Activated gamma-delta T cell (primary cell): ENCODE data around the gene AKAP4.

Experiments used
- DNase-seq: peaks from one replicate; lab custom pipeline; 2025; lab: John Stamatoyannopoulos, UW
- total RNA-seq, 2 donors: gene quantifications; one replicate each; lab custom pipeline; 2026; lab: John Stamatoyannopoulos, UW

Gene AKAP4, protein sequence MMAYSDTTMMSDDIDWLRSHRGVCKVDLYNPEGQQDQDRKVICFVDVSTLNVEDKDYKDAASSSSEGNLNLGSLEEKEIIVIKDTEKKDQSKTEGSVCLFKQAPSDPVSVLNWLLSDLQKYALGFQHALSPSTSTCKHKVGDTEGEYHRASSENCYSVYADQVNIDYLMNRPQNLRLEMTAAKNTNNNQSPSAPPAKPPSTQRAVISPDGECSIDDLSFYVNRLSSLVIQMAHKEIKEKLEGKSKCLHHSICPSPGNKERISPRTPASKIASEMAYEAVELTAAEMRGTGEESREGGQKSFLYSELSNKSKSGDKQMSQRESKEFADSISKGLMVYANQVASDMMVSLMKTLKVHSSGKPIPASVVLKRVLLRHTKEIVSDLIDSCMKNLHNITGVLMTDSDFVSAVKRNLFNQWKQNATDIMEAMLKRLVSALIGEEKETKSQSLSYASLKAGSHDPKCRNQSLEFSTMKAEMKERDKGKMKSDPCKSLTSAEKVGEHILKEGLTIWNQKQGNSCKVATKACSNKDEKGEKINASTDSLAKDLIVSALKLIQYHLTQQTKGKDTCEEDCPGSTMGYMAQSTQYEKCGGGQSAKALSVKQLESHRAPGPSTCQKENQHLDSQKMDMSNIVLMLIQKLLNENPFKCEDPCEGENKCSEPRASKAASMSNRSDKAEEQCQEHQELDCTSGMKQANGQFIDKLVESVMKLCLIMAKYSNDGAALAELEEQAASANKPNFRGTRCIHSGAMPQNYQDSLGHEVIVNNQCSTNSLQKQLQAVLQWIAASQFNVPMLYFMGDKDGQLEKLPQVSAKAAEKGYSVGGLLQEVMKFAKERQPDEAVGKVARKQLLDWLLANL
- 0.04 to 0.05 reads per million in 2 donors for total RNA-seq

DNA sequence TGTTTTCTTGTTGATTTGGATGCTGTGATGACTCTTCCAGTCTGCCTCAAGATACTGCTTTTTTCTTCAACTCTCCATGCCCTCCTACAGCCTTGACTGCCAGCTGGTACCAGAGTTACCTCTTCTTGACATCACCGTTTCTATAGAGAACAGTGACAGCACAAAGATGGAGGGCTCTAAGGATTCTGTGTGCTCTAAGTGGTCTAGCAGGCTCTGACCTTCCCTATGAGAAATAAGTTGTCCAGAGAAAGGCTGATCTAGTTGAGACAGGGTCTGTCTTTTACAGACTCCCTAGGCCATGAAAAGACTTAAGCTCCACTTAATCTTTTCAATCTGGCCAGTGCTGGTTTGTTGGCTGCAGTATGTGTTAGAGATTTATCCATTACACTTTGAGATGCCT is at the start of gene AKAP4:
Gene AKAP4 (minus strand): TSS at position 101 of the 400 bp plus-strand sequence. CDS start 118 bp downstream, outside the sequence.
- DNase-seq, result no peak

DNA sequence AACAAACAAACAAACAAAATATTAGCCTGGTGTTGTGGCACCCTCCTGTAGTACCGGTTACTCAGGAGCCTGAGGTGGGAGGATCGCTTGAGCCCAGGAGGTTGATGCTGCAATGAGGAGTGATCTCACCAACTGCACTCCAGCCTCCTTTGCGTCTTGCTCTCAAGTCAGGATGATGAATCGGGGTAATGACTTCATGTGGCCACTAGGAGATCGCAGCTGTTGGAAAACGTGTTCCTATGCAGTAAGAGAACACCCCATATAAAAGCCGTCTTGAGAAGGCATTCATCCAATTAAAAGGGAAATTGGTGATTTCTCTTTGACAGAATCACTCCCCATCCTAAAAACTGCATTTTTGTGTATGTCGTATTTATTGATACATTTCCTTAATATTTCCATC is 10.7 kb upstream of the AKAP4 start:
- no peak for DNase-seq

DNA sequence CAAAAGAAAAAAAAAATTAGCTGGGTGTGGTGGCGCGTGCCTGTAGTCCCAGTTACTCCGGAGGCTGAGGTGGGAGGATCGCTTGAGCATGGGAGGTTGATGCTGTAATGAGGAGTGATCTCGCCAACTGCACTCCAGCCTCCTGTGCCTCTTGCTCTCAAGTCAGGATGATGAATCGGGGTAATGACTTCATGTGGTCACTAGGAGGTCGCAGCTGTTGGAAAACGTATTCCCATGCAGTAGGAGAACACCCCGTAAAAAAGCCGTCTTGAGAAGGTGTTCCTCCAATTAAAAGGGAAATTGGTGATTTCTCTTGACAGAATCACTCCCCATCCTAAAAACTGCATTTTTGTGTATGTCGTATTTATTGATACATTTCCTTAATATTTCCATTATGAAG is 5.9 kb upstream of the AKAP4 start:
- DNase-seq, result no peak

DNA sequence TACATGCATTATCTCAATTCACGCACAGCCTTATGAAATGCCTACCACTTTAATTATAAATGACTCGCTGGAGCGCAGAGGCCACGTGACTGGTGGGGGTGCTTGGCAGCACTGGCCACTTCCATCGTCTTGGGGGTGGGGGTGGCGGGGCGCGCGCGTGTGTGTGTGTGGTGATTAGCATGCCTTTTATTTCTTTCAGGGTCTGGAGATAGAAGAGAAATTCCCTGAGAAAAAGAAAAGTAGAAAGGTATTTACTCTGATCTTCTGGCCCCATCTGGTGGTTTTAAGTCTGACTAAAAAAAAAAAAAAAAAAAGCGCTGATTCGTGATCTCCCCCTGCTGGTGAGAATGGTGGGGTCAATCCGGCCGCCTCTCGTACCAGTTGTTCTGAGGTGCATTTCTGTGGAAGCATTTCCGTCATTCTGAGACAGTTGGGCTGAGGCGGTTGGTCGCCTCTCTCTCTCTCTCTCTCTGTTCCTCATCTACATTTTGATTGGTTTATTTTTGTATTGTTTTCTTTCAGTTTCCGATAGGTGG is 3.6 kb upstream of the AKAP4 start, which contains the start of gene CCNB3:
Gene CCNB3 (plus strand): TSS at position 402 of the 536 bp plus-strand sequence. CDS start 80,399 bp downstream, outside the sequence.
- peak; percentile 31 for DNase-seq

DNA sequence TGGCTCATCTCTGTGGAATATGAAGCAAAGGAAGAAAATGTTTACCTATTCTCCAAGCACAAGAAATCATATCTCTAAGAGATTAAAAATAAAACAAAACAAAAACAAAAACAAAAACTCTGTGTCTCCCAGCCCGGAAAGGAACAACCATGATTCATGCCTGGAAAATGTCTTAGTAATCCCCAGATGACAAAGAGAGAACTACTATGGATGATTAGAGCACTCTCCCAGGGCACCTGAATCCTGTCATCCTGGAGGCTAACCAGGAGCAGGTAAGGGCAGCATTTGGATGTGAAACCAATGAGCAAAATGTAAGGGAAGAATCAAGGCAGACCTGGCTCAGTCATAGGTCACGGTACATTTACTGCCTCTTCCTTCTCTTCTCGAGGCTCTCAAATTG is 1.7 kb upstream of the AKAP4 start:
- DNase-seq, result no peak

DNA sequence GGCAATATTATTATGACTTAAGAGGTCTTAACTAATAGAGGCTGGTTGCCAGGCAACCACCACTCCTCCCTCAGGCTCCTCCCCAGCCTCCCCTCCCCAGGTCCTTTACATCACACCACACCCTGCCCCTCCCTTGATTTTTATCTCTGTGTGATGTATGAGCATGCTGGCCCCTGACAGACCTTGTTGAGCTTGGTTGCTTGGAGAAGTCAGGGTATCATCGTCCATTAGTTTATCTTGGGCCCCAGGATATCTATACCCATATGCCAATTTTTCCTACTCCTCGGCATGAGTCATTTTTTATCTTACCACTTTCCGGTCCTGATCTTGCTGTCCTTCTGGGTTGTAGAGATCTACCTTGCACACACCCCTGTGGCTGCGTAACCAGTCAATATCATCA is 2.5 kb downstream of the AKAP4 start:
- DNase-seq, result no peak

DNA sequence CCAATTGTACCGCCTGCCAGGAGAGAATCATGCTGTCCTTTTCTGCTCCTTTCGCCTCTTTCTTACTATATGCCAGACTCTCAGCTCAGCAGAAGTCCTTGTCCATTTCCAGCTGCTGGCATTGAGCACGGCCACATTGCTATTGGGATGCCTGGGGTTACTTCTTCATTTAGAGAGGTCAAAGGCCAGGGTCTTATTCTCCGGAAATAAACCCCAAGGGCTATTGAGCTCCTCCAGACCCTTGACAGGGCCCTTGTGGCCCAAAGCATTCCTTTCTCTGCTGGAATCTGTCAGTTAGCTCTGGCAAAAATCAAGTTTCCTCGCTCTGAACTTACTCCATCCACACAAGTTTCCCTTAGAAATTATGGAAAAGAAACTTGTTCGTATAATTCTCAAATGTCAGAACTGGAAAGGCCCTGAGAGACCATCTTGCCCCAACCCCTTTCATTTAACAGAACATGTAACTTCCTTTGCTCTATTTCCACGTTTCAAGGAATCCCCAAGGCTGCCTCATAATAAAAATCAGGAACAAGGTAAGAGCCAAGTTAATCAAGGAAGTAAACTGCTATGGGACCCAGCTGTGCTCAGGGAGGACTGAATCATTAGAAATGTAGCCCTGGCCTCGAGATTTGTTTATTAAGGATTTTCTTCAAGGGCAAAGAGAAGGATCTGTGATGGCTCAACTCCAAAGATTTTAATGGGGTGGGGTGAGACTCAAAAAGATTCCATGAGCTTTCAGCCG is 11.8 kb downstream of the AKAP4 start:
- no peak for DNase-seq

DNA sequence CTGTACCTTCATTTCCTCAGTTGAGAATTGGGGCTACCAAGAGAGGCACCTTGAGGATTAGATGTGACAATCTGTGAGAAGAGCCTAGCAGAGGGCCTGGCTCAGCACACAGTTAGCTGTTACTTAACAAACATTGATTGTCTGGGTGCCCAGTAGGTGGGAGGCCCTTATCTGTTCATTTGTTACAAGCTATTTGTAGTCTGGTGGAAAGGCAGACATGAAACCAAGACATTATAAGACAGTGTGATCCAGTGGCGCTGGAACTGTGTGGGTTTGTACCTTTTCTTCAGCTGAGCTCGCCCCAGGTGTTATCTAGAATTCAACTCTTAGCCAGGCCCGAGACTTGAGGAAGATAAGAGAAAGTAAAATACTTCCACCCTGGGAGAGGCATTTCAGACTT is 16.9 kb downstream of the AKAP4 start:
- no peak for DNase-seq

DNA sequence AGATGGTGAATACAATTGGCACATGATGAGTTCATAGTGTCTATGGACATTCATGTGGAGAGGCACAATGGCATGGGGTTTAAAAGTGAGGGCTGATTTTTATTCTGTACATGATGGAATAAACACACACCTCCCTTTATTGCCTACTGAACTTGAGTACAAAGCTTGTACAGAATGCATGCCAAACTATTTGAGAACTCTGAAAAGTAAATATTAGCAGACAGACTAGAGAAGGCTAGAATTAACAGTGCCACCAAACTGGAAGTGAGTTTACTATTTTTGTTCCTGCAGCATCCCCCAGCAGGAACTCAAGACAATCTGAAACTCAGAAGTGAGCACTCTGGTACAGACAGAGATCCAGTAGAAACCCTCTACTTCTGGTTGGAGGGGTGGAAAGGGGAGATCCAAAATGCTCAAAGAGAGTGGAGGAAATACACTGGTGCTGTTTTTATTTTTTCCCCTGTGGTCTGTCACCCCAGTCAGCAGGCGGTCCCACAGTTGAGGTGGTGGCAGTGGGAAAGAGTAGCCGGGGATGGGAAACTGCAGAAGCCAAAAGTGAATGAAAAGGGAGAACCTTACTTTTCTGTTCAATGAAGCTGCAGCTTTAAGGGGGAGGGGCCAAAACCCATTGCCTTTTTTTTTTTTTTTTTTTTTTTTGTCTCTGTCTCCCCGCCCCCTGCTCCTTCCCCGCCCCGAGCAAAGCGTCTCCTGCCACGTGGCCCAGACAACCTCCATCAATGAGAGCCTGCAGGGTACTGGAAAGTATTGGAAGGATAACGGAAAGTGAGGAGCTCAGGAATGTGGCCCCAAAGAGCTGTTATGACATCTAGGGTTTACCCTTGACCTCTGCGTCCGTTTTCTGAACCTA is 20.5 kb downstream of the AKAP4 start:
- no peak for DNase-seq

DNA sequence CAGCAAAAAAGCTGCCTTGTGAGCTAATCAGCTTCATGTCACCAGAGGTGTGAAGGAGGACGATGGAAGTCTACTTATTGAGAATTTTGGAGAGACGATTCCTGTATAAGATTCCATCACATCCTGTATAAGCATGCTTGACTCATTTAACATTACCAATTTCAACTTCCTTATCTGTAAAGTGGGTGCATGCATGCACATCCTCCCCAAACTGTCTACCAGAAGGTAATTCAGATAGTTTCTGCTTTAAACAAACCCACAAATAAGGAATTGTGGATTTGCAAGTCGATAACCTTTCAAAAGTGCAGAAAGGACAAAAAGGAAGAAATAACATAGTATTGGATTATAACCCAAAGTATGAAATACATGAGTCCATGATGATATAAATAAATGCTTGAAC is 31.1 kb downstream of the AKAP4 start:
- no peak for DNase-seq

DNA sequence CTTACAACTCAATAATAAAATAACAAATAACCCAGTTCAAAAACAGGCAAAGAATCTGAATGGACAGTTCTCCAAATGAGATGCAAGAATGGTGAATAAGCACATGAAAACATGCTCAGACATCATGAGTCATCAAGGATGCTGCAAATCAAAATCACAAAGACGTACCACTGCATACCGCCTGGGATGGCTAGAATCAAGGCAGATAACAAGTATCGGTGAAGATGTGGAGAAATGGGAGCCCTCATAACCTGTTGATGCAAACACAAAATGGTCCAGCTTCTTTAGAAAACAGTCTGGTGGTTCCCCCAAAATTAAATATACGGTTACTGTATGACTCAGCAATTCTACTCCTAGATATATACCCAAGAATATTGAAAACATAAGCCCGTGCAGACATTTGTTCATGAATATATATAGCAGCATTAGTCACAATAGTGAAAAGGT is 32.5 kb downstream of the AKAP4 start:
- DNase-seq, result no peak

DNA sequence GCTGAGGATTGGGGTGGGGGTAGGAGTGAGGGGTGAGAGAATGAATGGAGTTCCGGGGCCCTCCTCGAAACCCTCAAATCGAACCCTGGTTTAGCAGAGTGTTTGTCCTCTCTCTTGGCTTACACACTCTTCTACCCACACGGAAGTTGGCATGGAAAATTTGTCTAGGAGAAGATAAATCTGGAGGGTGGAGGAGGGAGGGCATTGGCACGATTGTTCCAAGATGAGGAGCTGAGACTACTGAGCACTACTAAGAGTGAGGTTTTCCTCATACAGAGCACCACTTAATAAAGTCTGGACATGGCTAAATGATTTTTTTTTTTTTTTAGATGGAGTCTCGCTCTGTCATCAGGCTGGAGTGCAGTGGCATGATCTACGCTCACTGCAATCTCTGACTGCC is 33.4 kb downstream of the AKAP4 start:
- no peak for DNase-seq

DNA sequence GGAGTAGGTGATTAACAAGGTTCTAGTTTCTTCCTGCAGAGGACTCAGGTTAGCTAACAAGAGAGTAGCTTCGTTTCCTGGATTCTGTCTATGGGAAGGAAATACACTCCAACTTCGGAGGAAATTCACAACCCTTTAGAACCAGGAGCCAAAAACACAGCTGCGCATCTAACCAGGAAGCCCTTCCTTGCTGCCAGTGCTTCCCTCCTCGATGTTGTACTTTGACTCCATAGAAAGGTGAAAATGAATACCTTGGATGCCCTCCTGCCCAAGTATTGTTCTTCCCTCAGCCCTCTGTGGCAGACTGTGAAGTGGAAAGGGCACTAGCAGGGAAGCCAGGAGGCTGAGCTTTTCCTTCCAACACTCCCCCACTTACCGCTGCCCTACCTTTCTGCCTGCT is 35.1 kb downstream of the AKAP4 start:
- DNase-seq, result no peak

DNA sequence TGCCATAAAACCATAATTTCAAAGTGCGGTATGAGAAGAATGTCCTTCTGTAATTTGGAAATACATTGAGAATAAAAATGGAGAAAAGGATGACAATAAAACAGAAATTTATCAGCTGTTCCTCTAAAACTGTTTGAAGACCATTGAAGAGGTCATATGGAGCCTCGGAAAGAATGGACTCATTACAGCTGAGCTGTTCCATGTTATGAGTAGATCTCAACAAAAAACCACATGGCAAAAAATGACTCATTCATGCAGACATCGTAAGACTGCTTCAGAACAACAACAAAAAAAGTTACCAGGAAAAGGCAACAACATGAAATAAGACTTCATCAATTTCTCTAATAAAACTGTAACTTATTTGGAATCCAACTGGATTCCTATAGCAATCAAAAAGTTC is 39.7 kb downstream of the AKAP4 start:
- no peak for DNase-seq

DNA sequence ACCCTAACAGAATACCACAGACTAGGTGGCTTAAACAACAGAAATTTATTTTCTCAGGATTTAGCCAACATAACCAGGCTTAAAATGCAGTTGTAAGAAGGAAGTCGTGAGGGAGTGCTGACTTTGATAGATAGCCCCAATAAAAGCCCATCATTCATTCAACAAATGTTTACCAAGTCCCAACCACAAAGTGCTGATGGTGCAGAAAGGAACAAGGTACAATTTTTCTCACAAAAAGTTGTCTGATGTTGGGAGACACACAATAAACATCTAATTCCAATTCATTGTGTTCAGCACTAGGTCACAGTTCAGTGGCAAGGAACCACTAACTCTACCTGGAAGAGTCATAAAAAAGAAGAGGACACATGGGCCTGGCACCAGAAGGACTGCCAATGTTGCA is 42.2 kb downstream of the AKAP4 start:
- DNase-seq, result no peak

DNA sequence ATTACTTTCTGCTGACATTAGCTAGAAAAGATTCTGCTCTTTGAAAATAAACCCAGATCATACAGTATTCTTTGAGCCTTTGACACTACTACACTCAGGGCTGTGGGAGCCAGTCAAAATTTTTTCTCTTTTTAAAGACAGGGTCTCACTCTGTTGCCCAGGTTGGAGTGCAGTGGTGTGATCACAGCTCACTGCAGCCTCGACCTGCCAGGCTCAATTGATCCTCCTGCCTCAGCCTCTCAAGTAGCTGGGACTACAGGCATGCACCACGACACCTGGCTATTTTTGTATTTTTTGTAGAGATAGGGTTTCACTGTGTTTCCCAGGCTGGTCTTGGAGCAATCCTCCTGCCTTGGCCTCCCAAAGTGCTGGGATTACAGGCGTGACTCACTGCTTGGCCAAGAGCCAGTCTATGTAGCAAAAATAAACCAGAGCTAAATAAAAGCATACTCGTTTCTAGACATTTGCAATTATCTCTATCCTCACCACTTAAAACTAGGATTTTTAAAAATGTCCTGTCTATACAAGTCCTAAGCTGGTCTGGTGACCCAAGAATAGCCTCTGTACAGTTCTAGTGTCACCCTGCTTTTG is 43.2 kb downstream of the AKAP4 start:
- no peak for DNase-seq

DNA sequence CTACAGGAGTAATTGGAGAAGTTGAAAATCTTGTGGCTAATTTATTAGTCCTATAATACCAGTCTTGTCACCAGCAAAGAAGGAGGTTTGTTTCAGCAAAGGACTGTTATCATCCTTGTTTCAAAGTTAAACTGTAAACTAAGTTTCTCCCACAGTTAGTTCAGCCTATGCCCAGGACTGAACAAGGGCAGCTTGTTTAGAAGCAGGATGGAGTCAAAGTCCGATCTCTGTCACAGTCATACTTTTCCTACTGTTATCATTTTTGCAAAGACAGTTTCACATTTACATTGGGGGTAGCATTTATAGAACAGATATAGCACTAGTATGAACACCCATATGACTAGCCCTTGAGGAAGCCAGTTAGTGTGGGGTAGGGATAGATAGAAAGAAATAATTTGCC is 46.4 kb downstream of the AKAP4 start:
- no peak for DNase-seq

DNA sequence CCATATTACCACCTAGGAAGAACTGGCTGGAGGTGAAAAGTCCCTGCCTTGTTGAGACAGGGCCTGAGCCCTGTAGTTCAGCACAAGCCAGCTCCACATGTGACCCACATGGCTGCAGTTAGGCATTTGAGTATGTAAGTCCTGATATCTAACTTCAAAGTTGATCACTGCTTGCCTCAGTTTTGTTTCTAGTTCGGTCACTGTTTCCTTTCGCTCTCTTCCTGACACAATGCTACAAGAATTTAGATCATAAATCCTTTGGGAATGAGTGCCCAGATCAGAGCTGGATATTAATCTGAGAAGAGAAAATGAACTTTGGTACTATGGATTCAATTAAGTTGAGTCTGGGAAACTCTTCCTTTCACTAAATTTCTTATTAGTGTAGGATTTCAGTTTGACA is 48.4 kb downstream of the AKAP4 start:
- DNase-seq, result no peak

DNA sequence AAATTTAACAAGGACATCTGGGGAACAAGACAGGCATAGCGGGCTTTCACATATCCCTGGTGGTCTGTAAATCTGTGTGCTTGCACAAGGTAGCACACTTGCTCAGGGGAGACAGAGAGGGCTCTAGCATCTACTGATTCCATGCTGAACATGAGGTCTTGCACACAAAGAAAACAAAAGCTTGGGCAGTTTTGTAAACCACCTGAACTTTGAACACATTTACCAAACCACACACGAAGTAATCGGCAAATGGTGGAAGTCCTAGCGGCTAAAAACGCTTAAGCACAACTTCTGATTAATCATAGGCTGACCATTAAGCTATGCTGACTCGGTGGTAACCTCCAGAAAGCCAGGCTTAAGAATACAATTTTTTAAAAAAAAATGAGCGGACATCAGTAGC is 52.8 kb downstream of the AKAP4 start:
- no peak for DNase-seq
